Astrocyte (in vitro differentiated cells and primary cell): Measurements from ENCODE around the gene SLC4A9. TPM values are rescaled to one million over a fixed set of nuclear protein-coding genes. Genes with fewer than 3 reads are reported as not detected.

Experiments
- DNase-seq: peaks from one replicate; pipeline ENCODE4 v3.0.0-alpha.2; 2010; ENCODE audit warnings: low read depth
- FAIRE-seq: peaks from 2 replicates; lab custom pipeline; 2011; peaks lifted over from hg19 to GRCh38; lab: Jason Lieb, UNC
- H2AFZ ChIP-seq: 2 replicates; pipeline ENCODE4 v1.6.0; 2012; ENCODE audit warnings: low read depth, low read length, inconsistent platforms
- H3K27ac ChIP-seq: 2 replicates; pipeline ENCODE4 v1.5.1; 2011; ENCODE audit warnings: low read depth, low read length, inconsistent platforms
- H3K27me3 ChIP-seq: 2 replicates; pipeline ENCODE4 v1.6.0; 2011; ENCODE audit warnings: low read length, inconsistent platforms; ENCODE audit not compliant: insufficient read depth
- H3K36me3 ChIP-seq: 2 replicates; pipeline ENCODE4 v1.5.1; 2011; ENCODE audit warnings: low read length, inconsistent platforms; ENCODE audit not compliant: insufficient read depth
- H3K4me1 ChIP-seq: 2 replicates; pipeline ENCODE4 v1.5.1; 2011; ENCODE audit warnings: low read length, inconsistent platforms; ENCODE audit not compliant: insufficient read depth
- H3K4me2 ChIP-seq: 2 replicates; pipeline ENCODE4 v1.6.0; 2012; ENCODE audit warnings: low read length, inconsistent platforms
- H3K4me3 ChIP-seq: 2 replicates; pipeline ENCODE4 v1.5.1; 2011; ENCODE audit warnings: low read depth, mild to moderate bottlenecking, low read length, inconsistent platforms; ENCODE audit not compliant: insufficient read depth
- H3K79me2 ChIP-seq: 2 replicates; pipeline ENCODE4 v1.6.0; 2012; ENCODE audit warnings: mild to moderate bottlenecking, low read length, inconsistent platforms; ENCODE audit not compliant: insufficient read depth
- H3K9ac ChIP-seq: 2 replicates; pipeline ENCODE4 v1.6.0; 2012; ENCODE audit warnings: mild to moderate bottlenecking, low read length, inconsistent platforms
- H3K9me3 ChIP-seq: 2 replicates; pipeline ENCODE4 v1.5.1; 2012; ENCODE audit warnings: low read depth, mild to moderate bottlenecking, low read length, inconsistent platforms; ENCODE audit not compliant: insufficient read depth
- H4K20me1 ChIP-seq: 2 replicates; pipeline ENCODE4 v1.6.0; 2012; ENCODE audit warnings: low read length, inconsistent platforms; ENCODE audit not compliant: insufficient read depth
- H3K27ac Mint-ChIP-seq: one replicate; pipeline ENCODE4 v1.8.0; 2021; ENCODE audit warnings: mild to moderate bottlenecking, mixed read lengths; ENCODE audit not compliant: unreplicated experiment
- H3K27me3 Mint-ChIP-seq: one replicate; pipeline ENCODE4 v1.8.0; 2021; ENCODE audit warnings: low read depth, mixed read lengths; ENCODE audit not compliant: unreplicated experiment
- H3K36me3 Mint-ChIP-seq: one replicate; pipeline ENCODE4 v1.8.0; 2021; ENCODE audit warnings: low read depth, mixed read lengths; ENCODE audit not compliant: unreplicated experiment
- H3K4me1 Mint-ChIP-seq: one replicate; pipeline ENCODE4 v1.8.0; 2021; ENCODE audit warnings: low read depth, mixed read lengths; ENCODE audit not compliant: unreplicated experiment
- H3K4me3 Mint-ChIP-seq: one replicate; pipeline ENCODE4 v1.8.0; 2021; ENCODE audit warnings: mild to moderate bottlenecking, moderate library complexity, mixed read lengths; ENCODE audit not compliant: unreplicated experiment
- H3K9me3 Mint-ChIP-seq: one replicate; pipeline ENCODE4 v1.8.0; 2021; ENCODE audit warnings: mild to moderate bottlenecking, mixed read lengths; ENCODE audit not compliant: unreplicated experiment
- CTCF ChIP-seq: IDR thresholded peaks from 2 replicates; pipeline ENCODE4 v1.5.1; 2011; ENCODE audit warnings: low read depth, mild to moderate bottlenecking, inconsistent platforms, low read length, moderate library complexity; ENCODE audit not compliant: insufficient read depth
- EZH2 ChIP-seq: IDR thresholded peaks from 2 replicates; pipeline ENCODE4 v1.6.1; 2012; ENCODE audit warnings: mild to moderate bottlenecking, low read length, inconsistent platforms; ENCODE audit not compliant: insufficient read depth
- total RNA-seq: library from RNA; stranded (reverse); gene quantifications from 2 replicates; pipeline ENCODE4 v1.2.1, GENCODE V29; 2021

The SLC4A9 gene
- total RNA-seq, 1 donor from 2014 or later: 0.25 TPM

DNA sequence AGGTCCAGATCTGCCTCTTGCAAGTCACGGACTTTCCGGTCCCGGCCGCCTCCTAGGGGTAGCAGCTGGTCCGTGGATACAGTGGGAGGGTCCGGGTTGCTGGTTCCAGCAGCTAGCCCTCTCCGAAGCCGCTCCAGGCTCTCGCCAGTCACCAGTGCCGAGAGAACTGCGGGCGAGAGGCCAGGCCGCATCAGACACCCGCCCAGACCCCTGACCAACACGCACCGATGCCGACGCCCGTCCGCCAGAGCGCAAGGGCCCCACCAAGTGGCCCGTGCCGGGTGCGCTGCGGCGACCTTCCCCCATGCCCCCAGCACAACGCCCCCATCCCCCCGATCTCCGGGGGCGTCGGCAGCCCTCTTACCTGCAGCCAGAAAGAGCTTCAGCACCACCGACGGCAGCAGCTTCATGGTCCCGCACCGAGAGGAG, 14.1 kb upstream of the SLC4A9 start:
- Mint-ChIP-seq H3K27me3 (no peaks in the 10 kb centered on the region), H3K4me3 (peak overlapping the region; percentile 97), H3K36me3 (peaks cover 26% of the 10 kb centered on the region), H3K27ac (peak overlapping the region; percentile 59), H3K9me3 (no peaks in the 10 kb centered on the region), H3K4me1 (peaks cover 28% of the 10 kb centered on the region)
- Histone ChIP-seq H4K20me1 (peaks cover 47% of the 10 kb centered on the region), H3K79me2 (peaks cover 54% of the 10 kb centered on the region), H3K36me3 (peaks cover 19% of the 10 kb centered on the region), H3K4me2 (peak overlapping the region; percentile 98), H3K27ac (peak overlapping the region; percentile 73), H3K9me3 (no peaks in the 10 kb centered on the region), H3K4me3 (peak overlapping the region; percentile 89), H3K27me3 (no peaks in the 10 kb centered on the region), H3K9ac (peak overlapping the region; percentile 96), H2AFZ (peak overlapping the region; percentile 36), H3K4me1 (peaks cover 39% of the 10 kb centered on the region)
- no peak for TF ChIP-seq EZH2
- no peak for TF ChIP-seq CTCF
- DNase-seq (peak; percentile 56), FAIRE-seq (no peak)

- no peaks in the 10 kb centered on the region for H3K27me3 Mint-ChIP-seq
- H3K27ac ChIP-seq: peak within 1 kb of the TSS; percentile 73
- DNase-seq (peak; percentile 42), FAIRE-seq (no peak)
- peak within 1 kb of the TSS; percentile 58 for H2AFZ ChIP-seq
- H3K36me3 ChIP-seq: peaks cover 12% of the 10 kb centered on the region
- TF ChIP-seq EZH2 (no peak), CTCF (peak; percentile 27)
- H3K79me2 ChIP-seq: peaks cover 47% of the 10 kb centered on the region
- peak within 1 kb of the TSS; percentile 97 for H3K4me3 Mint-ChIP-seq
- peak within 1 kb of the TSS; percentile 59 for H3K27ac Mint-ChIP-seq
- peaks cover 26% of the 10 kb centered on the region for H3K4me1 Mint-ChIP-seq
- H4K20me1 ChIP-seq: peaks cover 40% of the 10 kb centered on the region
- H3K27me3 ChIP-seq: no peaks in the 10 kb centered on the region
- H3K4me1 ChIP-seq: peaks cover 34% of the 10 kb centered on the region
- H3K4me2 ChIP-seq: peak within 1 kb of the TSS; percentile 98
- H3K9me3 ChIP-seq: no peaks in the 10 kb centered on the region
- H3K9ac ChIP-seq: peak within 1 kb of the TSS; percentile 96
- peak within 1 kb of the TSS; percentile 89 for H3K4me3 ChIP-seq
- H3K9me3 Mint-ChIP-seq: no peaks in the 10 kb centered on the region
- peaks cover 26% of the 10 kb centered on the region for H3K36me3 Mint-ChIP-seq
These were observed 13.4 kb upstream of the SLC4A9 start, which contains the start of gene HBEGF for GRCh38 chr5:140346348-140347221. HBEGF (minus strand) TSS chr5:140346603; CDS start chr5:140346328, 275 bp downstream.

GRCh38 chr5:140347360-140347759, 12.6 kb upstream of the SLC4A9 start:
- H3K4me1 Mint-ChIP-seq: peaks cover 19% of the 10 kb centered on the region
- H3K4me2 ChIP-seq: peak overlapping the region; percentile 98

More at GRCh38 chr5:140347360-140347759, 12.6 kb upstream of the SLC4A9 start:
- Histone ChIP-seq H3K79me2 (peaks cover 40% of the 10 kb centered on the region), H3K36me3 (peaks cover 11% of the 10 kb centered on the region), H2AFZ (no peak overlapping the region), H3K27me3 (no peaks in the 10 kb centered on the region), H3K4me3 (no peak overlapping the region), H4K20me1 (peaks cover 33% of the 10 kb centered on the region), H3K9me3 (no peaks in the 10 kb centered on the region), H3K9ac (peak overlapping the region; percentile 96), H3K4me1 (peaks cover 26% of the 10 kb centered on the region), H3K27ac (no peak overlapping the region)
- H3K27ac Mint-ChIP-seq: no peak overlapping the region
- no peak for TF ChIP-seq CTCF
- no peak for TF ChIP-seq EZH2
- peaks cover 21% of the 10 kb centered on the region for H3K36me3 Mint-ChIP-seq
- no peak for FAIRE-seq
- no peaks in the 10 kb centered on the region for H3K27me3 Mint-ChIP-seq
- peak overlapping the region; percentile 84 for H3K4me3 Mint-ChIP-seq
- DNase-seq: no peak
- no peaks in the 10 kb centered on the region for H3K9me3 Mint-ChIP-seq
